Measurements from ENCODE around the gene QSOX2.

DNA sequence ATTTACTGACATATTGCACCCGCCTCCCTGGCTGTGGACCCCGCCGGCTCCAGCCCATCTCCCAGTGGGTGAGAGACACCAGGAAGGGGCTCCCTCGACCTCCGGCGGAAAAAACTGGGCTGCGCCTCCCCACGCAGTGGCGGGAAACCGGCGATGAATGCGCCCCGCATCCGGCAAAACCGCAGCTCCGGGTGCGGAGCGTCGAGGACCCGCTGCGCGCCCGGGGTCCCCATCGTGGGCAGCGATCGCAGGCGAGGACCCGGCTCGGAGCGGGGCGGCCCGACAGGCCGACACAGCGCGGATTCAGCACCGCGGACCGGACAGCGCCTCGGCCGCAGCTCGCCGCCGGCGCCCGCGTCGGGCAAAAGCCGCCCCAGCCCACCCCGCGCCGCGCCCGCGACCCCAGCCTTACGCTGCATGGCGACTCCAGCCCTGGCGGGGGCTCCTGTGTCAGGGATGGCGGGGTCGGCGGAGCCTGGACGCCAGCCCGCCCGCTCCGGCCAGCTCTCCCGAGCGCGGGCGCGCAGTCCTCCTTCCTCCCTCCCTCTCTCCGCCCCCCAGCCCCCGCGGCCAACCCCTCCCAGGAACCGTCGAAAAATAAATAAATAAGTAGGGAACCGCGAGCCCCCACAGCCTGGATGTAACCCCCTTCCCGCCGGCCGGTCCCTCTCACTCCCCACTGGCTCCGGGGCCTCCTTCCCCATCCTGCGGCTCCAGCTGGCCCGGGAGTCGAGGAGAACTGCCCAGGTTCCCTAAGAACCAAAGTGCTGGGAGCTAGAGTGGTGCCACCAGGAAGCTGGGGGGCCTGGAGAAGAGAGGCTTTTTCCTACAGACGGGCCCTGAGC, 43.8 kb downstream of the QSOX2 start:
- TF ChIP-seq POLR2A (IDR thresholded peaks at IDR 0.05; ENCODE audit: low read length) (no peak), GATA1 (IDR thresholded peaks at IDR 0.05; ENCODE audit: low read depth, low read length) (no peak)
